Measurements from ENCODE around the gene ACSF3.
"Not testable (repeated sequence)": the region's sequence is repeated elsewhere in the genome, so short reads cannot be mapped to it uniquely, and the experiment has no call there.

ACSF3 gene

GRCh38 chr16:89184933-89185794, 91.5 kb downstream of the ACSF3 start:
- no peak for DNase-seq (ENCODE audit: low read depth)
- no peak for TF ChIP-seq CTCF (conservative IDR thresholded peaks at IDR 0.05; ENCODE audit: control insufficient read depth, insufficient read depth, low read depth, low read length)
- no peak overlapping the region for H3K4me3 ChIP-seq (ENCODE audit: control insufficient read depth, low read depth, low read length)

DNA sequence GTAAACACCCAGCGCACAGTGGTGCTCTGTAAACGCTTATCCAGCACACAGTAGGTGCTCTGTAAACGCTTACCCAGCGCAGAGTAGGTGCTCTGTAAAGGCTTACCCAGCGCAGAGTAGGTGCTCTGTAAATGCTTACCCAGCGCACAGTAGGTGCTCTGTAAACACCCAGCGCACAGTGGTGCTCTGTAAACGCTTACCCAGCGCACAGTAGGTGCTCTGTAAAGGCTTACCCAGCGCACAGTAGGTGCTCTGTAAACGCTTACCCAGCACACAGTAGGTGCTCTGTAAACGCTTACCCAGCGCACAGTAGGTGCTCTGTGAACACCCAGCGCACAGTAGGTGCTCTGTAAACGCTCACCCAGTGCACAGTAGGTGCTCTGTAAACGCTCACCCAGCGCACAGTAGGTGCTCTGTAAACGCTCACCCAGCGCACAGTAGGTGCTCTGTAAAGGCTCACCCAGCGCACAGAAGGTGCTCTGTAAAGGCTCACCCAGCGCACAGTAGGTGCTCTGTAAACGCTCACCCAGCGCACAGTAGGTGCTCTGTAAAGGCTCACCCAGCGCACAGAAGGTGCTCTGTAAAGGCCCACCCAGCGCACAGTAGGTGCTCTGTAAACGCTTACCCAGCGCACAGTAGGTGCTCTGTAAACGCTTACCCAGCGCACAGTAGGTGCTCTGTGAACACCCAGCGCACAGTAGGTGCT, 92.4 kb downstream of the ACSF3 start:
- H3K4me3 ChIP-seq (ENCODE audit: control insufficient read depth, low read depth, low read length); DNase-seq (ENCODE audit: low read depth): not testable (repeated sequence)

- not testable (repeated sequence) for DNase-seq (ENCODE audit: low read depth)
Observed at GRCh38 chr16:89186593-89187031, 93.0 kb downstream of the ACSF3 start.

DNA sequence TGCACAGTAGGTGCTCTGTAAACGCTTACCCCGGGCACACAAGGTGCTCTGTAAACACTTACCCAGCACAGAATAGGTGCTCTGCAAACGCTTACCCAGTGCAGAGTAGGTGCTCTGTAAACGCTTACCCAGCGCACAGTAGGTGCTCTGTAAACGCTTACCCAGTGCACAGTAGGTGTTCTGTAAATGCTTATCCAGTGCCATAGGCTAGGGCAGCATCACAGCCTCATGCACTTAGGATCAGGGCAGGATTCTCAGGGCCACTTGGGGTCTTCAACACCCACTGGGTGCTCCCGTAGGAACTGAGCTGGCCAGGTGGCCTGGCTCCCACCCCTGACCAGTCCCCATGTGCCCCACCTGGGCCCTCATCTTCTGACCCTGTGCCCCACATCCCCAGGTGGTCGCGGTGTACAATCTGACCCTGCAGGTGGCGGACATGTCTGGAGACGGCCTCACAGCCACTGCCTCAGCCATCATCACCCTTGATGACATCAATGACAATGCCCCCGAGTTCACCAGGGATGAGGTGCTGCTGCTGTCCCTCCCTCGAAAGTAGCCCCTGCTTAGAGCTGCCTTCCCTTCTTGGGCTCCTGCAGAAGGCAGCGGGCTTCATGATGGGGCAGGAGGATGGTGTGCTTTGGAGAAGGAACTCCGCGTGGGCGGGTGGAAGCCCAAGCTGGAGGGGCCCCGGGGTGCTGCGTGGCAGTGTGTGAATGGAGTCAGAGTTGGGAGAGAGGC, 93.5 kb downstream of the ACSF3 start:
- no peak overlapping the region for H3K4me3 ChIP-seq (ENCODE audit: control insufficient read depth, low read depth, low read length)
- DNase-seq (ENCODE audit: low read depth), result peak; percentile 7
- no peak for TF ChIP-seq CTCF (conservative IDR thresholded peaks at IDR 0.05; ENCODE audit: control insufficient read depth, insufficient read depth, low read depth, low read length)

More at GRCh38 chr16:89186593-89187031, 93.0 kb downstream of the ACSF3 start:
- not testable (repeated sequence) for H3K4me3 ChIP-seq (ENCODE audit: control insufficient read depth, low read depth, low read length)

- no peak overlapping the region for H3K4me3 ChIP-seq (ENCODE audit: control insufficient read depth, low read depth, low read length)
- peak; percentile 25 for DNase-seq (ENCODE audit: low read depth)
- TF ChIP-seq CTCF (conservative IDR thresholded peaks at IDR 0.05; ENCODE audit: control insufficient read depth, insufficient read depth, low read depth, low read length), result no peak
Observed at GRCh38 chr16:89187770-89188392, 94.2 kb downstream of the ACSF3 start.

- not testable (repeated sequence) for H3K4me3 ChIP-seq (ENCODE audit: control insufficient read depth, low read depth, low read length); DNase-seq (ENCODE audit: low read depth)
Observed at GRCh38 chr16:89188471-89189357, 95.1 kb downstream of the ACSF3 start.

- H3K4me3 ChIP-seq (ENCODE audit: control insufficient read depth, low read depth, low read length), result no peak overlapping the region
- DNase-seq (ENCODE audit: low read depth), result no peak
- TF ChIP-seq CTCF (conservative IDR thresholded peaks at IDR 0.05; ENCODE audit: control insufficient read depth, insufficient read depth, low read depth, low read length), result no peak
Observed at GRCh38 chr16:89189358-89190025, 95.8 kb downstream of the ACSF3 start.

All from fibroblast of mammary gland (primary cell).